B cell (primary cell): ENCODE results near the gene HHAT. TPM values are rescaled to one million over a fixed set of nuclear protein-coding genes. Genes with fewer than 3 reads are reported as not detected.

Experiments used
- ATAC-seq: fragments of 200-7000 bp; cut with Tn5 transposase; one replicate; pipeline ENCODE4 v1.10.0; 2021; ENCODE audit warnings: low read depth, mild to moderate bottlenecking, moderate number of reproducible peaks, moderate library complexity
- CTCF ChIA-PET: fragments of 350-600 bp; sonication (Branson Sonifier 250); formaldehyde crosslinking; loops from one replicate; lab custom pipeline; 2021; ENCODE audit warnings: antibody characterized with exemption, inconsistent platforms; lab: Charles Lee
- POLR2A ChIA-PET: fragments of 350-600 bp; sonication (Branson Sonifier 250); formaldehyde crosslinking; loops from one replicate; lab custom pipeline; 2021; ENCODE audit warnings: antibody characterized with exemption; lab: Charles Lee
- DNase-seq: peaks from one replicate; pipeline ENCODE4 v3.0.0; 2013
- H2AFZ ChIP-seq: 2 replicates; pipeline ENCODE4 v1.6.1; 2012; ENCODE audit warnings: mild to moderate bottlenecking, low read depth, low read length; ENCODE audit not compliant: insufficient read depth, poor library complexity, severe bottlenecking
- H3K27ac ChIP-seq, 2 donors: 1 replicate in 1 of 2; 2 replicates in 1 of 2; pipeline ENCODE4 v1.5.1; 2012 to 2013; ENCODE audit warnings: low read length in 2 of 2, mild to moderate bottlenecking in 2 of 2, moderate library complexity in 1 of 2
- H3K27me3 ChIP-seq, 4 experiments: fragments of 200-600 bp in 1 of 4; sonication (generic) in 1 of 4; replicated peaks in 1 of 4; 1 replicate in 2 of 4; 2 replicates in 2 of 4; pipeline versions ENCODE4 v1.6.1 to v1.7.0; 2013 to 2016; ENCODE audit warnings: low read length in 3 of 4, mild to moderate bottlenecking in 2 of 4, mixed read lengths in 1 of 4, moderate library complexity in 1 of 4; ENCODE audit not compliant: insufficient read depth in 4 of 4, control insufficient read depth in 3 of 4; ENCODE audit errors: control extremely low read depth in 1 of 4
- H3K36me3 ChIP-seq, 2 experiments: replicated peaks in 1 of 2; 1 replicate in 1 of 2; 2 replicates in 1 of 2; pipeline versions ENCODE4 v1.6.1 to v1.7.1; 2013; ENCODE audit warnings: low read length in 1 of 2; ENCODE audit not compliant: insufficient read depth in 2 of 2, control insufficient read depth in 1 of 2; ENCODE audit errors: control extremely low read depth in 1 of 2, extremely low read depth in 1 of 2
- H3K4me1 ChIP-seq, 2 donors: fragments of 200-600 bp in 1 of 2; sonication (generic) in 1 of 2; 1 replicate in 1 of 2; 2 replicates in 1 of 2; pipeline versions ENCODE4 v1.5.1 to v1.6.1; 2013 to 2017; ENCODE audit warnings: low read length in 2 of 2; ENCODE audit not compliant: control insufficient read depth in 2 of 2, insufficient read depth in 2 of 2
- H3K4me2 ChIP-seq: replicated peaks from 2 replicates; pipeline ENCODE3; 2012; ENCODE audit warnings: mild to moderate bottlenecking, low read depth, low read length; ENCODE audit not compliant: poor library complexity, severe bottlenecking
- H3K4me3 ChIP-seq, 5 experiments: fragments of 200-600 bp in 1 of 5; sonication (generic) in 1 of 5; 1 replicate in 3 of 5; 2 replicates in 2 of 5; pipeline versions ENCODE4 v1.5.1 to v1.7.0; 2011 to 2016; ENCODE audit warnings: low read length in 4 of 5, mild to moderate bottlenecking in 4 of 5, low read depth in 2 of 5, control low read depth in 1 of 5, moderate library complexity in 1 of 5; ENCODE audit not compliant: insufficient read depth in 1 of 5; ENCODE audit errors: control extremely low read depth in 1 of 5, extremely low read depth in 1 of 5
- H3K79me2 ChIP-seq: fragments of 200-600 bp; sonication (generic); one replicate; pipeline ENCODE4 v1.6.0; 2016; ENCODE audit warnings: low read length; ENCODE audit not compliant: control insufficient read depth, insufficient read depth
- H3K9ac ChIP-seq: fragments of 200-600 bp; sonication (generic); 2 replicates; pipeline ENCODE4 v1.6.1; 2017; ENCODE audit warnings: mild to moderate bottlenecking, low read length, moderate library complexity
- H3K9me3 ChIP-seq, 3 donors: one replicate each; pipeline versions ENCODE4 v1.6.1 to v1.7.1; 2013; ENCODE audit warnings: low read length in 2 of 3; ENCODE audit not compliant: control insufficient read depth in 2 of 3, insufficient read depth in 1 of 3; ENCODE audit errors: control extremely low read depth in 1 of 3
- H4K20me1 ChIP-seq: 2 replicates; pipeline ENCODE4 v1.6.0; 2012; ENCODE audit warnings: mild to moderate bottlenecking, low read length; ENCODE audit not compliant: insufficient read depth, control insufficient read depth, poor library complexity, severe bottlenecking
- H3K27ac Mint-ChIP-seq: one replicate; pipeline ENCODE4 v1.8.0; 2021; ENCODE audit warnings: mixed read lengths
- H3K27me3 Mint-ChIP-seq: one replicate; pipeline ENCODE4 v1.8.0; 2021; ENCODE audit warnings: mixed read lengths
- H3K4me1 Mint-ChIP-seq: one replicate; pipeline ENCODE4 v1.8.0; 2021; ENCODE audit warnings: mixed read lengths
- H3K4me3 Mint-ChIP-seq: one replicate; pipeline ENCODE4 v1.8.0; 2021; ENCODE audit warnings: mixed read lengths
- H3K9me3 Mint-ChIP-seq: one replicate; pipeline ENCODE4 v1.8.0; 2022; ENCODE audit warnings: mixed read lengths; ENCODE audit not compliant: insufficient read depth
- EZH2 ChIP-seq: IDR thresholded peaks from 2 replicates; pipeline ENCODE4 v1.6.1; 2012; ENCODE audit warnings: borderline replicate concordance, low read depth, mild to moderate bottlenecking, moderate library complexity, low read length; ENCODE audit not compliant: insufficient read depth, poor library complexity, severe bottlenecking
- WGBS: methylation state at CpG from one replicate; pipeline ENCODE4 v1.1.5; 2013; ENCODE audit warnings: missing lambda C conversion rate; ENCODE audit not compliant: insufficient coverage; 5-methylcytosine and 5-hydroxymethylcytosine counted together
- intact Hi-C: fragments of 100-400 bp; cut with micrococcal nuclease; formaldehyde crosslinking; loops from one replicate; pipeline ENCODE4 v1.10.0; 2022
- polyA plus RNA-seq: library from polyadenylated mRNA; depleted of rRNA; stranded (reverse); fragments of >200 nt; gene quantifications from 2 replicates; pipeline ENCODE4 v1.2.3, GENCODE V29; 2012
- total RNA-seq, 2 donors: library from RNA; stranded (reverse); fragments of 120-200 nt in 1 of 2; gene quantifications; 1 replicate in 1 of 2; 2 replicates in 1 of 2; pipeline versions ENCODE4 v1.2.3 to v1.2.4, GENCODE V29; 2013 to 2022
- TF ChIP-seq, protein P1 (sequence below): fragments of 200-600 bp; IDR thresholded peaks from one replicate; pipeline ENCODE4 v1.8.0; 2022; ENCODE audit warnings: antibody characterized with exemption, mild to moderate bottlenecking

The HHAT gene
- total and polyA plus RNA-seq, 2 donors (not counting 1 experiment from before 2014, with no cell fraction given), result 4.0 to 28.2 TPM

DNA sequence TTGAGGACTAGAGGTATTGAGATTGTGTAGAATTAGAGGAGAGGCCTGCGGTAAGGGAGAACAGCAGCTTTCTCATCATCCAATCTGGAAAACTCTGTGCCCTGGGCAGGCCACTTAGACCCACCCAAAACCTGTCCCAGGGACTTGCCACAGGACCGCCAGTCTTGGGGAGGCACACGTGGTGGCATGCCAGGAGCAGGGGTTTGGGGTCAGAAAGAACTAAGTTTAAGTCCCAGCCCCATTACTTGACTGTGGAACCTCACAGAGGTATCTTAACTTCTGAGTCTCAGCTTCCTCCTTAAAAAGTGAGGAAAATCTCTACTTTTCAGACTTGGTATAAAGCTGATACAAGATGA, 356.6 kb downstream of the HHAT start:
- no peak overlapping the region for H3K9ac ChIP-seq
- 84% methylated on average over 2 of the region's 3 CpGs for WGBS
- ATAC-seq, result no peak

DNA sequence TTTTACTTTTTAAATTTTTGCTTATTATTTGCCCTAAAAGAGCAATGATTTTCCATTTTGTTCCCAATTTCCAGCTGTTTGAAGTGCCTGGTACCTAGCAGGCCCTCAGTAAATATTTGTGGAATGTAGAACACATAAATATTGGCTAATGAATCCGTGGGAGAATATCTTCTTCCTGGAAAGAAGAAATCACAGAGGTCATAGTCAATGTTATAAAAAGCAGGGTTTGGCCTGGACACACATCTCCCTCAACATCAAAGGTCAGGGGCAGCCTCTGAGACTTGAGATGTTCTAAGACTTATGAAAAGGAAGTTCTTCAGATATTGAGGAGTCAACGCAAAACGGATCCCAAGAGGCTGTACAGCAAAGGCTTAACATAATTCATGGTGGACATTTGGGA, 358.1 kb downstream of the HHAT start:
- ATAC-seq (no peak), DNase-seq (no peak)
- peaks cover 9% of the 10 kb centered on the region for H3K4me1 Mint-ChIP-seq
- Histone ChIP-seq H3K4me2 (no peak overlapping the region), H3K27me3 (no peaks in the 10 kb centered on the region), H3K9ac (no peak overlapping the region), H4K20me1 (no peaks in the 10 kb centered on the region), H3K36me3 (no peaks in the 10 kb centered on the region), H3K4me1 (no peaks in the 10 kb centered on the region), H3K9me3 (no peaks in the 10 kb centered on the region), H3K27ac (no peak overlapping the region), H3K79me2 (no peaks in the 10 kb centered on the region), H3K4me3 (no peak overlapping the region), H2AFZ (no peak overlapping the region)
- TF ChIP-seq EZH2, result no peak
- TF ChIP-seq, protein P1, sequence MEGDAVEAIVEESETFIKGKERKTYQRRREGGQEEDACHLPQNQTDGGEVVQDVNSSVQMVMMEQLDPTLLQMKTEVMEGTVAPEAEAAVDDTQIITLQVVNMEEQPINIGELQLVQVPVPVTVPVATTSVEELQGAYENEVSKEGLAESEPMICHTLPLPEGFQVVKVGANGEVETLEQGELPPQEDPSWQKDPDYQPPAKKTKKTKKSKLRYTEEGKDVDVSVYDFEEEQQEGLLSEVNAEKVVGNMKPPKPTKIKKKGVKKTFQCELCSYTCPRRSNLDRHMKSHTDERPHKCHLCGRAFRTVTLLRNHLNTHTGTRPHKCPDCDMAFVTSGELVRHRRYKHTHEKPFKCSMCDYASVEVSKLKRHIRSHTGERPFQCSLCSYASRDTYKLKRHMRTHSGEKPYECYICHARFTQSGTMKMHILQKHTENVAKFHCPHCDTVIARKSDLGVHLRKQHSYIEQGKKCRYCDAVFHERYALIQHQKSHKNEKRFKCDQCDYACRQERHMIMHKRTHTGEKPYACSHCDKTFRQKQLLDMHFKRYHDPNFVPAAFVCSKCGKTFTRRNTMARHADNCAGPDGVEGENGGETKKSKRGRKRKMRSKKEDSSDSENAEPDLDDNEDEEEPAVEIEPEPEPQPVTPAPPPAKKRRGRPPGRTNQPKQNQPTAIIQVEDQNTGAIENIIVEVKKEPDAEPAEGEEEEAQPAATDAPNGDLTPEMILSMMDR, result no peak
- ChIA-PET POLR2A (no interaction called here), CTCF (no interaction called here)
- H3K27me3 Mint-ChIP-seq, result no peaks in the 10 kb centered on the region
- WGBS, result 90% methylated on average over 2 of the region's 3 CpGs
- no peak overlapping the region for H3K27ac Mint-ChIP-seq
- no peaks in the 10 kb centered on the region for H3K9me3 Mint-ChIP-seq
- intact Hi-C loops, result no loop called here
- H3K4me3 Mint-ChIP-seq, result no peak overlapping the region

More for the DNA sequence above, 356.6 kb downstream of the HHAT start:
- H3K27me3 Mint-ChIP-seq, result no peaks in the 10 kb centered on the region
- Histone ChIP-seq H3K27me3 (no peaks in the 10 kb centered on the region), H2AFZ (no peak overlapping the region), H3K79me2 (no peaks in the 10 kb centered on the region), H3K9me3 (no peaks in the 10 kb centered on the region), H3K4me3 (no peak overlapping the region), H4K20me1 (no peaks in the 10 kb centered on the region), H3K27ac (no peak overlapping the region), H3K4me2 (no peak overlapping the region), H3K4me1 (no peaks in the 10 kb centered on the region), H3K36me3 (no peaks in the 10 kb centered on the region)
- intact Hi-C loops, result no loop called here
- H3K9me3 Mint-ChIP-seq, result no peaks in the 10 kb centered on the region
- peaks cover 9% of the 10 kb centered on the region for H3K4me1 Mint-ChIP-seq
- POLR2A ChIA-PET, result no interaction called here
- no peak for DNase-seq
- H3K4me3 Mint-ChIP-seq, result no peak overlapping the region
- no peak overlapping the region for H3K27ac Mint-ChIP-seq
- CTCF ChIA-PET, result no interaction called here
- TF ChIP-seq EZH2, result no peak
- TF ChIP-seq, protein P1, result no peak
